Activated CD8-positive, alpha-beta memory T cell treated with anti-CD3 and anti-CD28 coated beads, Interleukin-2, amount 10 ng/mL, durations not matched to agents 7 days and 5 days (primary cell): ENCODE data around the gene NKX6-2. TPM values are rescaled to one million over a fixed set of nuclear protein-coding genes. Genes with fewer than 3 reads are reported as not detected.
"Not testable (repeated sequence)": the region's sequence is repeated elsewhere in the genome, so short reads cannot be mapped to it uniquely, and the experiment has no call there.

Source experiments
- ATAC-seq: fragments of 150-1000 bp; cut with Tn5 transposase; one replicate; pipeline ENCODE4 v1.10.0; 2021; ENCODE audit warnings: moderate library complexity
- CTCF ChIA-PET: fragments of 350-600 bp; sonication (Branson Sonifier 250); formaldehyde crosslinking; loops from one replicate; lab custom pipeline; 2021; ENCODE audit warnings: antibody characterized with exemption; lab: Charles Lee
- DNase-seq: peaks from one replicate; pipeline ENCODE4 v3.0.0-alpha.2; 2020
- H3K27ac Mint-ChIP-seq: one replicate; pipeline ENCODE4 v1.8.0; 2021; ENCODE audit warnings: mild to moderate bottlenecking, mixed read lengths
- H3K27me3 Mint-ChIP-seq: one replicate; pipeline ENCODE4 v1.8.0; 2021; ENCODE audit warnings: mixed read lengths
- H3K36me3 Mint-ChIP-seq: one replicate; pipeline ENCODE4 v1.8.0; 2021; ENCODE audit warnings: mild to moderate bottlenecking, mixed read lengths
- H3K4me1 Mint-ChIP-seq: one replicate; pipeline ENCODE4 v1.8.0; 2021; ENCODE audit warnings: mixed read lengths
- H3K4me3 Mint-ChIP-seq: one replicate; pipeline ENCODE4 v1.8.0; 2021; ENCODE audit warnings: mild to moderate bottlenecking, moderate library complexity, mixed read lengths
- H3K9me3 Mint-ChIP-seq: one replicate; pipeline ENCODE4 v1.8.0; 2022; ENCODE audit warnings: low read depth, mixed read lengths
- total RNA-seq, 2 experiments: library from RNA; stranded (reverse); gene quantifications; one replicate each; pipeline ENCODE4 v1.2.3, GENCODE V29; 2021

Gene NKX6-2
- total RNA-seq, 2 experiments from 2014 or later = not detected

DNA sequence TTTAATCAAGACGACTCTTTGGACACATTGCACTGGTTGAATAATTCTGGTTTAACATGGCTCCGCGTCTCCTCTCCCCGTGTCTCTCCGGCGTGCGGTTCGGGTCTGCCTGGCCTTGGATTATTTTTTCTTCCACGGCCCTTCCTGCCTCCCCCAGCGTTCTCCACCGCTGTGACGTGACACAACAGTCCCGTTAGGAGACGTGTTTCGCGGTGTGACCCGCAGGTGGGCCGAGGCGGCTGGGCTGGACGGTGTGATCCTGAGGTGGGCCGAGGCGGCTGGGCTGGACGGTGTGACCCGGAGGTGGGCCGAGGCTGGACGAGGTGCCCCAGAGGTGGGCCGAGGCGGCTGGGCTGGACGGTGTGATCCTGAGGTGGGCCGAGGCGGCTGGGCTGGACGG is 12.0 kb upstream of the NKX6-2 start:
- H3K4me1 Mint-ChIP-seq, CTCF ChIA-PET, H3K4me3 Mint-ChIP-seq, ATAC-seq, H3K27ac Mint-ChIP-seq, H3K27me3 Mint-ChIP-seq, H3K9me3 Mint-ChIP-seq, DNase-seq, H3K36me3 Mint-ChIP-seq: not testable (repeated sequence)

DNA sequence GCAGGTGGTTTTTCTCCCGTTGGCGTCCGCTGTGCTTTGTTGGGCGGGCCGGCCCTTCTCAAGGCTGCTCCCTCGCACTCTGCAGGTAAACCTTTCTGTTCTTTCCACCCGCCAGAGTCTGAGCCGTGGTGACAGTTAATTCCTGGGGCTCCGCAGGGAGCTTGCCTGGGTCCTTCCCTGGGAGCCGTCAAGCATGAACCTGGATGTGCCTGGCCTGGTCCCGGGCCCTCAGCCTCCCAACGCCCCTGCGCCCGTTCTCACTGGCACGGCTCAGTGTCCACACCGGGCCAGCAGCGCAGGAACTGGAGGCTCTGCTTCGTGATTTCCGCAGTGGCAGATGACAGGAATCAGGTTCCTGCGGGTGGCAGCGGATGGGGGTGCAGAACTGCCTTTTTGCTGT is 10.9 kb upstream of the NKX6-2 start:
- CTCF ChIA-PET = no interaction called here
- no peaks in the 10 kb centered on the region for H3K36me3 Mint-ChIP-seq
- no peaks in the 10 kb centered on the region for H3K9me3 Mint-ChIP-seq
- H3K4me1 Mint-ChIP-seq = no peaks in the 10 kb centered on the region
- DNase-seq (no peak), ATAC-seq (no peak)
- H3K4me3 Mint-ChIP-seq = no peak overlapping the region
- H3K27me3 Mint-ChIP-seq = no peaks in the 10 kb centered on the region
- H3K27ac Mint-ChIP-seq = no peak overlapping the region

DNA sequence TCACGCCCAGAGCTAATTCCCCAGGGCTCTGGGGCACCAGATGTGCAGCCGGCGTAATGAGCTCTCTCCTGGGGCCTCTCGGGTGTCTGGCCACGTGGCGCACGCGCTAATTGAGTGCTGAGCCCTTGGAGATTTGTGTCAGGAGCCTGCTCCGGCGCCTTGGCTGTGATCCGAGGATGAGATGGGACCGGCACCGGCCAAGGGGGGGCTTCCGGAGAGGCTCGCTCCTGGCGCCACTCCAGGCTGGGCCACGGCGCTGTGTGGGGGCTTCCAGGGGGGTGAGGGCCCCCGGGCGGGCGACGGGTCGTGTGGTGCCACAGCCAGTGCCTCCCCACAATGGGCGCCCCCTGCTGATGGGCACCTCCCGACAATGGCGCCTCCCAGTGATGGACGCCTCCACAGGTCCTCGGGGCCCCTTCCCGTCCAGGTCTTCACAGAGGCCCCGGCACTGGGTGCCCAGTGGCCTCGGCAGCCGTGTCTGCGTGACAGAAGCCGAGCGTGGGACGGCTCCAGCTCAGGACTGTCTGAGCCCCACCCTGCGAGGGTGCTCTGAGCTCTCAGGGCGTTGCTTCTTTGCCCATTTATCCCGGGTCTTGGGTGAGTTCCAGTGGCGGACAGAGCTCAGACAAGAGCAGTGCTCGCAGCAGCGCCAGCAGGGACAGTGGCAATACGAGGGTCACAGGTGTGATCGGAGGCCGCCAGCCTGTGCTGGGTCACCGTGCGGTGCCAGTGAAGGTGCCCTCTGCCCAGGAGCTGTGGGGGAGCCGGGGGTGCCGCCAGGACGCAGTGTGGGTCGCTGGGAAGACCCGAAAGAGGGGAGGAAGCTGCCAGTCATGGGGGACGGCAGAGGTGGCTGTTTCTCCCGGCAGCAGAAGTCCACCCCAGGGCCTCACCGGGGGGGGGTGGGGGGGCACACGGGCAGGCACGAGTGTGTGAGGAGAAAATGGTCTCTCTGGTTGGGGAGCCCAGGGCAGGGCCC is 8.2 kb upstream of the NKX6-2 start:
- ATAC-seq (no peak), DNase-seq (no peak)
- peaks cover 4% of the 10 kb centered on the region for H3K27me3 Mint-ChIP-seq
- no peak overlapping the region for H3K27ac Mint-ChIP-seq
- H3K4me1 Mint-ChIP-seq = no peaks in the 10 kb centered on the region
- no peak overlapping the region for H3K4me3 Mint-ChIP-seq
- no peaks in the 10 kb centered on the region for H3K36me3 Mint-ChIP-seq
- CTCF ChIA-PET = no interaction called here
- no peaks in the 10 kb centered on the region for H3K9me3 Mint-ChIP-seq

DNA sequence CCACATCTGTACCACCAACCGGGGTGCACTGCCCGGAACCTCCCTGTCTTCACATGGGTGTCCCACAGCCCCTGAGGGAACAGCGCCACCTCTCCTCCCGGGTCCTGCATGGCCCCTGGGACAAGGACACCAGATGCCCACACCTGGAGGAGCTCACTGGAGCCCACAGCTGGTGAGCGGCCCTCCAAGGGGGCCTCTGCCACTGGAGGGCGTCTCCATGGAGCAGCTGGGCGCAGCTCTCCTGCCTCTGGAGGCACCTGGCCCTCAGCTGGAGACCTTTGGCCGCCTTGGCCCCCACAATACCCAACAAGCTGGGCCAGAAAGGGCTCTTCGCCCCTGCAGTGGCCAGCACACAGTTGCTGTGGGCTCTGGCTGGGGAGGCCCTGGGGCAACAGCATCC is 7.3 kb upstream of the NKX6-2 start:
- ATAC-seq = no peak

DNA sequence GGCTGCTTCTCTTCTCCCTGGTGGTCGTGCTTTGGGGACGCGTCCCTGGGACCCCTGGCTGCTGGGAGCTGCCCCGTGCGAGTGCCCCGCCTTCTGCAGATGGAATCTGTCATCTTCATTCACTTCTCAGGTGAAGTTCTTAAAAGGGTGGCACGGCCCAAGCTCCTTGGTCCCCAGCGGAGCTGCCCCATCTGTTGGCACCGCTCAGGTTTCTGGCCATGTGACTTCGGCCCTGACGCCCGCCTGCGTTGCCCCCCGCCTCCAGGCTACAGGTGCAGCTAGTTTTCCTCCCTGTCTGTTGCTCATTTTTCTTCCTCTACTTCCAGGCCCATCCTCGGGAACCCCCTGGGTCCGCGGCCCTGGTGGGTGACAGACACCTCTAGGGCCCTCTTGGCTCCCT is 6.8 kb upstream of the NKX6-2 start:
- Mint-ChIP-seq H3K4me3 (no peak overlapping the region), H3K9me3 (no peaks in the 10 kb centered on the region), H3K27me3 (peaks cover 11% of the 10 kb centered on the region), H3K4me1 (no peaks in the 10 kb centered on the region), H3K36me3 (no peaks in the 10 kb centered on the region), H3K27ac (no peak overlapping the region)
- DNase-seq = no peak
- CTCF ChIA-PET = no interaction called here
- no peak for ATAC-seq

More for the DNA sequence above, 7.3 kb upstream of the NKX6-2 start:
- no peaks in the 10 kb centered on the region for H3K36me3 Mint-ChIP-seq
- no peak overlapping the region for H3K4me3 Mint-ChIP-seq
- H3K4me1 Mint-ChIP-seq = no peaks in the 10 kb centered on the region
- DNase-seq = no peak
- no peaks in the 10 kb centered on the region for H3K9me3 Mint-ChIP-seq
- CTCF ChIA-PET = no interaction called here
- peaks cover 10% of the 10 kb centered on the region for H3K27me3 Mint-ChIP-seq
- H3K27ac Mint-ChIP-seq = no peak overlapping the region

DNA sequence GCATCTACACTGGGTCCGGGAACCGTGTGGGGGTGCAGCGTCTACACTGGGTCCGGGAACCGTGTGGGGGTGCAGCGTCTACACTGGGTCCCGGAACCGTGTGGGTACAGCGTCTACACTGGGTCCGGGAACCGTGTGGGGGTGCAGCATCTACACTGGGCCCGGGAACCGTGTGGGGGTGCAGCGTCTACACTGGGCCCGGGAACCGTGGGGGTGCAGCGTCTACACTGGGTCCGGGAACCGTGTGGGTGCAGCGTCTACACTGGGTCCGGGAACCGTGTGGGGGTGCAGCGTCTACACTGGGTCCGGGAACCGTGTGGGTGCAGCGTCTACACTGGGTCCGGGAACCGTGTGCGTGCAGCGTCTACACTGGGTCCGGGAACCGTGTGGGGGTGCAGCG is 6.2 kb upstream of the NKX6-2 start:
- H3K36me3 Mint-ChIP-seq, H3K9me3 Mint-ChIP-seq, H3K4me3 Mint-ChIP-seq, H3K4me1 Mint-ChIP-seq, ATAC-seq, H3K27ac Mint-ChIP-seq, DNase-seq, CTCF ChIA-PET: not testable (repeated sequence)
- H3K27me3 Mint-ChIP-seq = peaks cover 11% of the 10 kb centered on the region

DNA sequence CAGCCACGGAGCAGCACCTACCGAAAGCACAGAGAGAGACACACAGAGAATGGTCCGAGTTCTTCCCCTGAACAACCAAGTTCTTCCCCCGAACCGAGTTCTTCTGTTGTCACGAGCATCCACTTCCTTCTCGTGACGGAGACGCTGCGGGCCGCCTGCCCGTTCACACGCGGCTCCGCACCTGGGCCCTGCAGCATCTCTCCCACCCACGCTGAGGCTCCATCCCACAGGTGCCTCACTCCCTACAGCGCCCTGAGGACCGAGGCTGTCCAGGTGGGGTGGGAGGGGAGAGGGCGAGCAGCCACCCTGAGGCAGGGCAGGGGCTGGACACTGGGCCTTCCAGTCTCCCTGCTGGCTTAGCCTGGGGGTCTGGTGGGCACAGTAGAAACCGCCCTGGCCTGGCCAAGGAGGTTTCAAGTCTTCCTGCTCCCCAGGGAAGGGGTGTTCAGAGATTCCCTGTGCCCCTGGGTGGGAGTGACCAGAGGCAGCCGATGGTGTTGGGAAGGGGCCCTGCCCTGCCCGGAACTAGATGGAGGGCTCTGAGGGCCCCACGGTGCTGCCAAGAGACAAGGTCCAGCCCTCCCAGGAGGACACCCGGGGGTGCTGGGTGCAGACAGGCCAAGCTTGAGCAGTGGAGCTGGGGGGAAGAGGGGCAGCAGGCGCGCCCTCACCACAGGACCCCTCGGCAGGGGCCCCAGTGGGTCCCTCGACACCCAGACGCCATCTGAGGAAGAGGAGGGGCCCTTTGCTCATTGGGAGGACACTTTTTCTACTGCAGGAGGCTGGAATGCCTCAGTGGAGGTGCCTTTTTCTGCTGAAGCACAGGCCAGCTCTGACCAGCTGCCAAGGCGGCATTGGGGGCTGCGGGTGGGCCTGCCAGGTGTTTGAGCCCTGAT is 5.2 kb upstream of the NKX6-2 start:
- ATAC-seq = no peak
- no peak for DNase-seq
- peaks cover under 1% of the 10 kb centered on the region for H3K4me1 Mint-ChIP-seq
- no peaks in the 10 kb centered on the region for H3K9me3 Mint-ChIP-seq
- CTCF ChIA-PET = no interaction called here
- no peaks in the 10 kb centered on the region for H3K36me3 Mint-ChIP-seq
- H3K4me3 Mint-ChIP-seq = no peak overlapping the region
- no peak overlapping the region for H3K27ac Mint-ChIP-seq
- peaks cover 13% of the 10 kb centered on the region for H3K27me3 Mint-ChIP-seq

DNA sequence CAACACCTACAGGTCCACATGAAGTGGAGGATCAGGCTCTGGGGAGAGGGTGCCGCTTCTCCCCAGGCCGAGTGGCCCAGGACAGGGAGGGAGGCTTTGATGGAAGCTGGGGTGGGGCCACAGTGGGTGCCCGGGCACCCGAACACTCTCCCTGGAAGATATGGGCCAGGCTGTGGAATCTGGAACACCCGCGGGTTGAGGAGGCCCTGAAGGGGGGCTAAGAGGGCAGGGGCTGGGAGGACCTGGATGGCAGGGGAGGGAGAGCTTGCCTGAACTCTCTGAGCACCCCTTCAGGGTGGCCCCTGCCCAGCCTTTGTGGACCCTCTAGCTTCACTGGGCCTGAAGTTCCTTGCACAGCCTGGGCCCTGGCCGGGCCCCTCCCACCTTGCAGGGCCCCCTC is 4.5 kb upstream of the NKX6-2 start:
- CTCF ChIA-PET = no interaction called here
- ATAC-seq (no peak), DNase-seq (no peak)
- Mint-ChIP-seq H3K4me3 (no peak overlapping the region), H3K27ac (no peak overlapping the region), H3K9me3 (no peaks in the 10 kb centered on the region), H3K27me3 (peaks cover 14% of the 10 kb centered on the region), H3K36me3 (no peaks in the 10 kb centered on the region), H3K4me1 (peaks cover 2% of the 10 kb centered on the region)

DNA sequence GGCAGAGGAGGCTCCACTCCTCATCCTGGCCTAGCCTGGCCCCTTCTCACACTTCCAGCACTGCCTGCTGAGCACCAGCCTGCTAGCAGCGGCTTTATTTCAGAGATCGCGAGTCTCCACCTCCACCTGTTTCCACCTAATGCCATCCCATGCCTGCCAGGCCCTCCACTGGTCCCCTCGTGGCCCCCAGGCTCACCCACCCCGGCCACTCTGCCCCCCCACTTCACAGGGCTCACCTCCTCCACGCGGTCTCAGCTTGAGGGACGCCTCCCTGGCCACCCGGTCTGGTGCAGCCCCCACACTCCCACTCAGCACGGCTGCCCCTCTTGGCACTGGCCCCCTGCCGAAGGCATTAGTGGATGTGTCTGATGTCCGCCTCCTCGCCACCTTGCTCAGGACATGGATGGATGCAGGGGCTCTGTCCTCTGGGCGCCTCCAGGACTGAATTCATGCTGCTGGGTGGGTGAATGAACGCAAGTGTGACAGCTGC is 3.8 kb upstream of the NKX6-2 start:
- no peak overlapping the region for H3K4me3 Mint-ChIP-seq
- CTCF ChIA-PET = no interaction called here

DNA sequence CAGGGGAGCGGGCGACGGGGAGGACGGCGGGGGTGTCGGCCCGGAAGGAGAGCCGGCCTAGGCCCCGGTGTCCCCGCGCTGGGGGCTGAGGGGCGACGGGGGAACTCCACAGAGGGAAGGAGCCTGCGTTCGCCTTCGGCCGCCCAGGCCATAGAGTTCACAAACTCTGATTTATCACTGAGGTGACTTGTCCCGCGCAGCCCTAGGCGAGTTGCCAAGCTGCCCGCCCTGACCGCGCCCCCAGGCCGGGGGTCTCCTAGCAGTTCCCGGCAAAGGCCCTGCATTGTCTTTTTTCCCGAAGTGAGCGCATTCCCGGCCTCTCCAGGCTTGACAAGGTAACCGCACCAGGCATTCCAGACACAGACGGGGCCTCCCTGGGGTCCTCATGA is 2.9 kb upstream of the NKX6-2 start:
- no peak for ATAC-seq
- Mint-ChIP-seq H3K9me3 (no peaks in the 10 kb centered on the region), H3K4me3 (no peak overlapping the region), H3K27ac (no peak overlapping the region), H3K36me3 (no peaks in the 10 kb centered on the region), H3K27me3 (peaks cover 20% of the 10 kb centered on the region), H3K4me1 (peaks cover 3% of the 10 kb centered on the region)
- CTCF ChIA-PET = no interaction called here
- no peak for DNase-seq

More for the DNA sequence above, 3.8 kb upstream of the NKX6-2 start:
- Mint-ChIP-seq H3K4me1 (peaks cover 2% of the 10 kb centered on the region), H3K9me3 (no peaks in the 10 kb centered on the region), H3K27ac (no peak overlapping the region), H3K36me3 (no peaks in the 10 kb centered on the region), H3K27me3 (peaks cover 17% of the 10 kb centered on the region)
- no peak for DNase-seq
- no peak for ATAC-seq

DNA sequence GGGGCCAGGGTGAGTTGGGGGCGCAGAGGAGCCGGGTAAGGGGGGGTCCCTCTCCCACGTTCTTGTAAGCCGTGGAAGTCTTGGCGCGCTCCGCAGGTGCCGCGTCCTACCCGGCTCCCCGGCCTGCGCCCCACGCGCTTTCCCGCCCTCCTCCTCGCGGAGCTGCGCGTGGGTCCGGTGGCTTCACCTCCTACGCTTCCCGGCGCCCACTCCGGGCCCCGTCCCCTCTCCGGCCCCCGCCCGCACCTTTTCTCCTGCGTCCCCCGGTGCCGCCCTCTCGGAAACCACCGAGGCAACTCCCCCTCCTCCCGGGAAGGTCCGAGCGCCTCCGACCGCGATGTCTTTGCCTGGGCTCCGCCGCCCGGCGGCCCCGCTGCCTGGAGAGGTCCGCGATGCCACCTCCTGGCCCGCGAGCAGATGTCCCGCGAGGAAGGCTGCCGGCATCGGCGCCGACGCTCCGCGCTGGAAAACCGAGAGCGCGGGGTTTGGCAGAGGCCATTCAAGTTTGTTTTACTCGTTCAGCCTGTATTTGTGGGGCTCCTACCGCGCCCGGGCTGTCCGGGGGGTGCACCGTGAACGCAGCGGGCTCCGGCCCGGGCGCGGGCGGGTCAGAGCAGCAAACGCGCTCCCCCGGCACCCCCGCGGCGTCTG is 2.4 kb upstream of the NKX6-2 start:
- DNase-seq (no peak), ATAC-seq (no peak)
- Mint-ChIP-seq H3K9me3 (no peaks in the 10 kb centered on the region), H3K27ac (no peak overlapping the region), H3K27me3 (peaks cover 25% of the 10 kb centered on the region), H3K4me3 (no peak overlapping the region), H3K4me1 (peaks cover 3% of the 10 kb centered on the region), H3K36me3 (peaks cover 2% of the 10 kb centered on the region)
- CTCF ChIA-PET = no interaction called here

DNA sequence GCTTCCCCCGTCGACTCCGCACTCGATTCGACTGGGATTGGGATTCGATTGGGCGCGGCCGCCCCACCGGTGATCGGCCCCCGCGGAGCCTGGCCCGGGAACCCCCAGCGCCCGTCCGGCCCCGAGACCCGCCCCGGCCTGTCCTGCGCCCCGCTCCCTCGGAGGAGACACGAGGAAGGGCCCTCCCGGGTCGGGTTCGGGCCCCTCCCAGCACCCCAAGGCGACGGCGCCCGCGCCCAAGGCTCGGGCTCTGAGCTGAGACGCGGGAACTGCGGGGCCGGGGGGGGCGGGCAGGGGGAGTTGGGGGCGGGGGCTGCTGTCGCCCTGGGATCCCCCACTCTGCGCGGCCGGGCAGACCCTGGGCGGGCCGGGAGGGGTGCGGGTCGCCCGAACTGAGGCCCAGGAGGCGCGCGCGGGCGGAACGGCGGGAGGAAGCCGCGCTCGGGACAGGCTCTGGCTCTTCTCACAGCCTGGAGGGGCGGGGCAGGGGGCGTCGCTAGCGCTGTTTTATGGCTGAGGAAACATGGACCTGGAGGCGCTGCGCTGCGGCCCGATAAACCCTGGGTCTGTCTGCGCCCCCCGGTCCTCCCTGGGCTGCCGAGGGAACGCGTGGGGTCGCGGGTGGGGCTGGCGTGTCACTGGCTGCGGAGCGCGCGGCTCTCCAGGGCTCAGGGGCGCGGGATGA is 1.7 kb upstream of the NKX6-2 start:
- Mint-ChIP-seq H3K9me3 (no peaks in the 10 kb centered on the region), H3K36me3 (peaks cover 2% of the 10 kb centered on the region)

More for the DNA sequence above, 1.7 kb upstream of the NKX6-2 start:
- Mint-ChIP-seq H3K27ac (no peak overlapping the region), H3K4me1 (peaks cover 3% of the 10 kb centered on the region), H3K27me3 (peaks cover 32% of the 10 kb centered on the region), H3K4me3 (no peak overlapping the region)
- CTCF ChIA-PET = no interaction called here
- DNase-seq = no peak
- ATAC-seq = no peak
